MM.1S (cell line): ENCODE measurements around the gene PTPRG.

Source experiments
- DNase-seq: peaks from one replicate; pipeline ENCODE4 v3.0.0-alpha.2; 2015
- H2AFZ ChIP-seq: fragments of 300-600 bp; sonication (generic); 2 replicates; pipeline ENCODE4 v1.6.0; 2016; ENCODE audit warnings: antibody characterized with exemption, low read length
- H3F3A ChIP-seq: fragments of 300-600 bp; sonication (generic); 2 replicates; pipeline ENCODE4 v1.6.1; 2016; ENCODE audit warnings: mild to moderate bottlenecking, antibody characterized with exemption, low read length, moderate library complexity, mixed read lengths; ENCODE audit not compliant: insufficient read depth
- H3K27ac ChIP-seq: fragments of 300-600 bp; sonication (generic); 2 replicates; pipeline ENCODE4 v1.5.1; 2016; ENCODE audit warnings: mild to moderate bottlenecking, low read length
- H3K27me3 ChIP-seq: fragments of 300-600 bp; sonication (generic); replicated peaks from 2 replicates; pipeline ENCODE4 v1.6.0; 2016; ENCODE audit warnings: low read length; ENCODE audit not compliant: insufficient read depth
- H3K36me3 ChIP-seq: fragments of 300-600 bp; sonication (generic); replicated peaks from 2 replicates; pipeline ENCODE4 v1.6.1; 2016; ENCODE audit warnings: mild to moderate bottlenecking, low read length, mixed read lengths; ENCODE audit not compliant: insufficient read depth
- H3K4me1 ChIP-seq: fragments of 300-600 bp; sonication (generic); 2 replicates; pipeline ENCODE4 v1.6.1; 2016; ENCODE audit warnings: low read length, mixed read lengths
- H3K4me2 ChIP-seq: fragments of 300-600 bp; sonication (generic); 2 replicates; pipeline ENCODE4 v1.6.0; 2016; ENCODE audit warnings: low read depth, low read length
- H3K4me3 ChIP-seq: fragments of 300-600 bp; sonication (generic); 2 replicates; pipeline ENCODE4 v1.5.1; 2016; ENCODE audit warnings: low read length, mixed read lengths
- H3K79me2 ChIP-seq: fragments of 300-600 bp; sonication (generic); 2 replicates; pipeline ENCODE4 v1.6.1; 2016; ENCODE audit warnings: mixed run types, low read length, mixed read lengths
- H3K9ac ChIP-seq: fragments of 300-600 bp; sonication (generic); 2 replicates; pipeline ENCODE4 v1.6.1; 2016; ENCODE audit warnings: low read length, mixed read lengths
- H3K9me2 ChIP-seq: fragments of 300-600 bp; sonication (generic); replicated peaks from 2 replicates; pipeline ENCODE4 v1.6.1; 2016; ENCODE audit warnings: mild to moderate bottlenecking, low read length, mixed read lengths; ENCODE audit not compliant: insufficient read depth
- H3K9me3 ChIP-seq: fragments of 300-600 bp; sonication (generic); replicated peaks from 2 replicates; pipeline ENCODE4 v1.6.1; 2016; ENCODE audit warnings: mild to moderate bottlenecking, low read length, mixed read lengths; ENCODE audit not compliant: insufficient read depth
- H4K20me1 ChIP-seq: fragments of 300-600 bp; sonication (generic); 2 replicates; pipeline ENCODE4 v1.6.1; 2016; ENCODE audit warnings: mild to moderate bottlenecking, low read length, moderate library complexity, mixed read lengths; ENCODE audit not compliant: insufficient read depth
- EZH2 ChIP-seq: fragments of 300-600 bp; sonication (generic); optimal IDR thresholded peaks from 2 replicates; pipeline ENCODE3; 2017; ENCODE audit warnings: low read depth, mild to moderate bottlenecking, antibody characterized with exemption, low read length, mixed read lengths
- EZH2phosphoT487 ChIP-seq: fragments of 300-600 bp; sonication (generic); IDR thresholded peaks from 2 replicates; pipeline ENCODE4 v1.6.1; 2018; ENCODE audit warnings: antibody characterized with exemption, low read length
- TF ChIP-seq, protein P1 (sequence below): fragments of 300-600 bp; sonication (generic); IDR thresholded peaks from 2 replicates; pipeline ENCODE4 v1.5.1; 2016; ENCODE audit warnings: antibody characterized with exemption, low read length, mixed read lengths

Gene PTPRG

DNA sequence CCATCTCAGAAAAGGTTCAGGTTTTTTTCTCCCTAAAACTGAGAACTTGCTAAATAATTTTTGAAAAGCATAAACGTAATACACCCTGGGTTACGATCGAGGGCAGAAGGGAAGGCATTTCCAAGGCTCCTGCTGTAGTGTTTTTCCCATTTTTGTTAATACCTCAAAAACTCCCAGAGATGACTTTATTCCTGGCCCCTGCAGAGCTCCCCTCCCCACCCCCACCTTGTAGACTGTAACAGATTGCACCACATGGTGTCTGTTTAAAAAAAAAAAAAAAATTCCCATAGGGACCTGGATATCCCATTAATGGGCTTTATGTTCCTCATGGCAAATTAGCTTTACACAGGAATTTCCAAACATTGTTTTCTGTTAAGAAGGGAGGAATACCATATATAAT, 773.8 kb downstream of the PTPRG start:
- no peaks in the 10 kb centered on the region for H3K27me3 ChIP-seq
- no peaks in the 10 kb centered on the region for H3K36me3 ChIP-seq
- no peak overlapping the region for H3K4me2 ChIP-seq
- no peak overlapping the region for H3K9ac ChIP-seq
- H3F3A ChIP-seq, result no peaks in the 10 kb centered on the region
- no peak overlapping the region for H3K27ac ChIP-seq
- H3K9me3 ChIP-seq, result no peaks in the 10 kb centered on the region
- DNase-seq, result no peak
- H4K20me1 ChIP-seq, result no peaks in the 10 kb centered on the region
- no peak overlapping the region for H3K4me3 ChIP-seq
- H3K79me2 ChIP-seq, result no peaks in the 10 kb centered on the region
- no peaks in the 10 kb centered on the region for H3K4me1 ChIP-seq
- no peaks in the 10 kb centered on the region for H3K9me2 ChIP-seq
- TF ChIP-seq, protein P1, sequence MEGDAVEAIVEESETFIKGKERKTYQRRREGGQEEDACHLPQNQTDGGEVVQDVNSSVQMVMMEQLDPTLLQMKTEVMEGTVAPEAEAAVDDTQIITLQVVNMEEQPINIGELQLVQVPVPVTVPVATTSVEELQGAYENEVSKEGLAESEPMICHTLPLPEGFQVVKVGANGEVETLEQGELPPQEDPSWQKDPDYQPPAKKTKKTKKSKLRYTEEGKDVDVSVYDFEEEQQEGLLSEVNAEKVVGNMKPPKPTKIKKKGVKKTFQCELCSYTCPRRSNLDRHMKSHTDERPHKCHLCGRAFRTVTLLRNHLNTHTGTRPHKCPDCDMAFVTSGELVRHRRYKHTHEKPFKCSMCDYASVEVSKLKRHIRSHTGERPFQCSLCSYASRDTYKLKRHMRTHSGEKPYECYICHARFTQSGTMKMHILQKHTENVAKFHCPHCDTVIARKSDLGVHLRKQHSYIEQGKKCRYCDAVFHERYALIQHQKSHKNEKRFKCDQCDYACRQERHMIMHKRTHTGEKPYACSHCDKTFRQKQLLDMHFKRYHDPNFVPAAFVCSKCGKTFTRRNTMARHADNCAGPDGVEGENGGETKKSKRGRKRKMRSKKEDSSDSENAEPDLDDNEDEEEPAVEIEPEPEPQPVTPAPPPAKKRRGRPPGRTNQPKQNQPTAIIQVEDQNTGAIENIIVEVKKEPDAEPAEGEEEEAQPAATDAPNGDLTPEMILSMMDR, result no peak
- no peak for TF ChIP-seq EZH2phosphoT487
- TF ChIP-seq EZH2, result no peak
- H2AFZ ChIP-seq, result no peak overlapping the region

DNA sequence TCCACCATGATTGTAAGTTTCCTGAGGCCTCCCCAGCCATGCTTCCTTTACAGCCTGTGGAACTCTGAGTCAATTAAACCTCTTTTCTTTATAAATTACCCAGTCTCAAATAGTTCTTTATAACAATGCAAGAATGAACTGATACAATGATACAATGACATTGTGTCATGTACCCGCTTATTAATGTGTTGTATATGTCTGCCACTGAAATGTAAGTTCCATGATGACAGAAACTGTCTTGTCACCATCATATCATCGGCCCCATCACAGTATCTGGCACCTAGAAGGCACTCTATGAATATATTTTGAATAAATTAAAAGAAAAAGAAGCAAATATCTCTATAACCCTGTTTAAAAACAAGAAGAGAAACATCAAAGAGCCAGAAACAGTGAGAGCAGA, 782.4 kb downstream of the PTPRG start:
- no peak overlapping the region for H3K4me2 ChIP-seq

More for the DNA sequence above, 782.4 kb downstream of the PTPRG start:
- Histone ChIP-seq H3K9ac (no peak overlapping the region), H2AFZ (no peak overlapping the region), H3K9me2 (no peaks in the 10 kb centered on the region), H3K9me3 (no peaks in the 10 kb centered on the region), H3K79me2 (no peaks in the 10 kb centered on the region), H3K27me3 (no peaks in the 10 kb centered on the region), H3K4me1 (no peaks in the 10 kb centered on the region), H3K36me3 (no peaks in the 10 kb centered on the region), H4K20me1 (no peaks in the 10 kb centered on the region), H3F3A (no peaks in the 10 kb centered on the region), H3K4me3 (no peak overlapping the region), H3K27ac (no peak overlapping the region)
- TF ChIP-seq EZH2 (no peak), EZH2phosphoT487 (no peak)
- TF ChIP-seq, protein P1, result no peak
- no peak for DNase-seq
